Activated T-cell treated with anti-CD3 and anti-CD28 coated beads, Interleukin-2, amount 50 U/mL, for 4 hours (primary cell): ENCODE results near the gene LRRC31. TPM values are rescaled to one million over a fixed set of nuclear protein-coding genes. Genes with fewer than 3 reads are reported as not detected.

Experiments used
- ATAC-seq, 2 donors: fragments of 200-7000 bp; cut with Tn5 transposase; one replicate each; pipeline ENCODE4 v1.10.0; 2021
- DNase-seq: peaks from one replicate; pipeline ENCODE4 v3.0.0-alpha.2; 2020
- H3K27me3 Mint-ChIP-seq: one replicate; pipeline ENCODE4 v1.8.0; 2021; ENCODE audit warnings: low read depth, mixed read lengths
- H3K36me3 Mint-ChIP-seq: one replicate; pipeline ENCODE4 v1.8.0; 2022; ENCODE audit warnings: mixed read lengths; ENCODE audit not compliant: insufficient read depth
- H3K4me1 Mint-ChIP-seq: one replicate; pipeline ENCODE4 v1.8.0; 2021; ENCODE audit warnings: low read depth, mixed read lengths
- H3K4me3 Mint-ChIP-seq: one replicate; pipeline ENCODE4 v1.8.0; 2021; ENCODE audit warnings: mild to moderate bottlenecking, moderate library complexity, mixed read lengths
- H3K9me3 Mint-ChIP-seq: one replicate; pipeline ENCODE4 v1.8.0; 2021; ENCODE audit warnings: mixed read lengths
- total RNA-seq, 3 donors: library from RNA; stranded (reverse); gene quantifications; one replicate each; pipeline ENCODE4 v1.2.1, GENCODE V29; 2021

The LRRC31 gene
- total RNA-seq, 3 donors from 2014 or later: not detected

DNA sequence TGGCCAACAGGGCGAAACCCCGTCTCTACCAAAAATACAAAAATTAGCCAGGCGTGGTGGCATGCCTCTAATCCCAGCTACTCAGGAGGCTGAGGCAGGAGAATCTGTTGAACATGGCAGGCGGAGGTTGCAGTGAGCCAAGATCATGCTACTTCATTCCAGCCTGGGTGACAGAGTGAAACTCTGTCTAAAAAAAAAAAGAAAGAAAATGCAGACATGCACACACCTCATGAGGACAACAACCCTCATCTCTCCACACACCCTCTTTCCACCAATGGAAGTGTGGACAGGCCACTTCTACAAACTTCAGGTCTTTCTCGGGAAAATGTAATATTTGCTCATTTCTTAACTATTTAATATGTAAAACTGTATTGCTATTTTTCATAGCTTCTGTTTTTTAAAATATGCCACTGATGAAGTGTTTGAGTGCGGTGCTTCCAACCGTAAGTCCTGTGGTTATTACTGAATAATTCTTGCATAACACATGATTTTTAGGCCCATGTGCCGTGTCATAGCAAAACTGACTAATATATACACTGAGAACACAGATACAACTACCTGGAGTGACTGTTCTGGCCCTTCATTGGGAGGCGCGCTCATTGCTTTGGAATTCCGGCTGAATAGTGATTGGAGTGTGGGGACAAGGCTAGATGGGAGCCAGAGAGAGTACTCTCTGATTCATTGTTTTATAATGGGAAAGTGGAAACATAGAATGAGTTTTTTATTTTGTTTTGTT is 23.1 kb downstream of the LRRC31 start:
- ATAC-seq (no peak), DNase-seq (no peak)
- Mint-ChIP-seq H3K36me3 (no peaks in the 10 kb centered on the region), H3K27me3 (peaks cover 12% of the 10 kb centered on the region), H3K4me3 (no peak overlapping the region), H3K9me3 (no peaks in the 10 kb centered on the region), H3K4me1 (no peaks in the 10 kb centered on the region)

DNA sequence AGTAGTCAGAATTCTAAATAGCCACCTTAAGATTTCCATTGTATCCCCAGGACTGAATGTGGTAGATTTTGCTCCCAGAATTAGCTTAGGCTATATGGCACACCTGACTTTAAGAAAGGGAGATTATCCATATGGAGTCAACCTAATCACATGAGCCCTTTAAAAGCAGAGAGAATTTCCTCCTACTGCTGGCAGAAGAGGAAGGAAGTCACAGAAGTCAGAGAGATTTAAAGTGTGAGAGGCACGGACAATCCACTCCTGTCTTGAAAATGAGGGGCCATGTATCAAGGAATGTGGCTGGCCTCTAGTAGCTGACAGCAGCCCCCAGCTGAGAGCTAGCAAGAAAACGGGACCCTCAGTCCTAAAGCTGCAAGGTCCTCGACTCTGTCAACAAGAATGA is 26.8 kb downstream of the LRRC31 start:
- H3K4me1 Mint-ChIP-seq: no peaks in the 10 kb centered on the region
- H3K36me3 Mint-ChIP-seq: no peaks in the 10 kb centered on the region
- H3K9me3 Mint-ChIP-seq: no peaks in the 10 kb centered on the region
- H3K4me3 Mint-ChIP-seq: no peak overlapping the region
- DNase-seq (no peak), ATAC-seq (no peak)
- peaks cover 16% of the 10 kb centered on the region for H3K27me3 Mint-ChIP-seq

DNA sequence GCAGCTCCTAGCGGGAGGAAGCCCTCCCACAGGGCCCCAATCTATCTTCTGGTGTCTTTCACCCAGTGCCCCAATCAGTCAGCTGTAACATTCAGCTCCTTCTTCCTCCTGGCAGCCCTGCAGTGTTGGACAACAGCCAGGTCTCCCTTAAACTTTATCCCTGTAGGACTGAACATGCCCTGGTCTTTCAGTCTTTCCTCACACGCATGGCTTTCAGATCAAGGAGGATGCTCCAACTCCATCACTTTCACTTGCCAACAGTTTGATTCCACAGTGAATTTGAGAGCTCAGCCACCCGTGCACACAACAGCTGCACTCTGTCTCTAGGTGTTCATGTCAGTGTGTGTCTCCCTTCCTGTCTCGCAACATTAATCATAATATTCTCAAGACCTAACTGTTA is 28.6 kb downstream of the LRRC31 start:
- Mint-ChIP-seq H3K4me1 (no peaks in the 10 kb centered on the region), H3K36me3 (no peaks in the 10 kb centered on the region), H3K9me3 (no peaks in the 10 kb centered on the region), H3K4me3 (no peak overlapping the region), H3K27me3 (peaks cover 14% of the 10 kb centered on the region)
- DNase-seq (no peak), ATAC-seq (no peak)

DNA sequence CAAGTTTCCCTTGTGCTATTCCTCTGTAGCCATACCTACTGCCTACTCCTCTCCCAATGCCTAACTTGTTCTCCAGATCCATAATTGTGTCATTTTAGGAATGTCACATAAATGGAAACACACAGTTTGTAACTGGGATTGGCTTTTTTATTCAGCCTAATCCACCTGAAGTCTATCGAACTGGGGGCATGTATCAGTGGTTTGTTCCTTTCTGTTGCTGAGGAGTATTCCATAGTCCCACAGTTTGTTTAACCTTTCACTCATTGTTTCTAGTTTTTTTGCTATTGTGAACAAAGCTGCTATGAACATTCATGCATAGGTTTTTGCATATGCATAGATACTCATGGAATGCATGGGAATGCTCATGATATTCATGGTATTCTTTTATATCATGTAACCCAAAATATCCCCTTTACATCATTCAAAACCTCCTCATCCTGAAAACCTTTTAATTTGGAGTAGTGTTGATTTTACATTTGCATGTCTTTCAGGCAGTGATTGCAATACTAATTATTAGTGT is 31.2 kb downstream of the LRRC31 start:
- peaks cover 9% of the 10 kb centered on the region for H3K27me3 Mint-ChIP-seq
- no peaks in the 10 kb centered on the region for H3K4me1 Mint-ChIP-seq
- DNase-seq (no peak), ATAC-seq (no peak)
- H3K9me3 Mint-ChIP-seq: no peaks in the 10 kb centered on the region
- no peak overlapping the region for H3K4me3 Mint-ChIP-seq
- no peaks in the 10 kb centered on the region for H3K36me3 Mint-ChIP-seq

DNA sequence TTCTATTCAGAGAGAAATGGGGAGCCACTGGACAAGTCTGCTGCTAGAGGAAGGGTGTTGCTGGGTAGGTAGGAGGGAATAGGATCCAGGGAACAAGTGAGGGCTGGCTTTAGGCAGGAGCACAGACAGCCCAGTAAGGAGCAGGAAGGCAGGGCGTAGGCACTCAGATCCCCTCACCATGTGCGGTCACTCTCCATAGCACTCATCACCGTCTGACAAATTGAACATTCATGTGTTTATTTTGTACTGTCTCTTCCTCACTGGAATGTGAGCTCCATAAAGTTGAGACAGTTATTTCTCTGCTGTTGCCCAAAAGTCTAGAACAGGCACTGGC is 32.8 kb downstream of the LRRC31 start:
- Mint-ChIP-seq H3K9me3 (no peaks in the 10 kb centered on the region), H3K4me1 (no peaks in the 10 kb centered on the region), H3K36me3 (no peaks in the 10 kb centered on the region), H3K27me3 (peaks cover 9% of the 10 kb centered on the region), H3K4me3 (no peak overlapping the region)
- ATAC-seq (no peak), DNase-seq (no peak)

DNA sequence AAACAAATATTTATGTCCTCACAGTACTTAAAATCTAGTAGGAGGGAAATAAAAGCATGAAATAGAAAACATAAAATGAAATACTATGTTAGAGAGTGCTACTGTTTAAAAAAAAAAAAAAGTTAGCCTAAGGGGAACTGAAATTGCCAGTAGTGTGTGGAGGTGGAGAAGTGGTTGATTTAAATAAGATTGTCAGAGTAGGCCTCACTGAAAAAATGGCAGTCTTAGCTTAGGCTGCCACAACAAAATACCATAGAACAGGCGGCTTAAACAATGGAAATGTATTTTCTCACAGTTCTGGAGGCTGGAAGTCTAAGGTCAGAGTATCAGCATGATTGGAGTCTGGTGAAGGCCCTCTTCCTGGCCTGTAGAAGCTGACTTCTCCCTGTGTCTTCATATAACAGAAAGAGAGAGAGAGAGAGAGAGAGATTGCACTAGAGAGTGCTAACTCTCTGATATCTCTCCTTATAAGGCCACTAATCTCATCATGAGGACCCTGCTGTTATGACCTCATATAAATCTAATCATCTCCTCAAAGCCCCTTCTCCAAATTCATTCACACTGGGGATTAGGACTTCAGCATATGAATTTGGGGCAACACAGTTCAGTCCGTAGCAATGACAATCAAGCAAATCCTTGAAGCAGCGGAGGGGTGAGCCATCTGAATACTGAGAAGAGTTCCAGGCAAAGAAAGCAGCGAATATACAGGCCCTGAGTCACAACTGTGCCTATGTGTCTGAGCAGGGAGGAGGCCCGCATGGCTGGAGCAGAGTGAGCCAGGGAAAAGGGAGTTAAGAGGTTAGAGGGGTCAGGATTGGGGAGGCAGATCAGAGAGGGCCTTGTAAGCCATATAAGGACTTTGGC is 33.4 kb downstream of the LRRC31 start:
- no peak for DNase-seq
- H3K9me3 Mint-ChIP-seq: no peaks in the 10 kb centered on the region
- no peaks in the 10 kb centered on the region for H3K36me3 Mint-ChIP-seq
- H3K4me1 Mint-ChIP-seq: no peaks in the 10 kb centered on the region
- no peak overlapping the region for H3K4me3 Mint-ChIP-seq
- ATAC-seq: no peak
- H3K27me3 Mint-ChIP-seq: peaks cover 9% of the 10 kb centered on the region

DNA sequence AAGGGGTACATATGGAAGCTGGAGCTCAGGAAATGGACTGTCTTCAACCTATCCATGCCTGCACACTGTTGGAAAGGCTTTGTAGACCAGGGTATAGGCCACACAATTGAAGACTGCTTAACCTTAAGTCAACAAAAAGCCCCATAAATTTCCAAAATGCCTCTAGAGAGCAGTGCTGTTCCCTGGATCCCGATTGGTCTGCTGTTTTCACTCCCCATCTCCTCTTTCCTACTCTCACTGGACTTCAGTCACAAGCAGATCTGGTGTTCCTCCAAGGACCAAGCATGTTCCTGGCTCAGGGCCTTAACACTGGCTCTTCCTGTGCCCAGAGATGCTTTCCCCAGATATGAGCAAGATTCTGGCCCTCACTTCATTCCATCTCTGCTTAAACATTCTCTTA is 34.2 kb downstream of the LRRC31 start:
- Mint-ChIP-seq H3K4me1 (no peaks in the 10 kb centered on the region), H3K9me3 (no peaks in the 10 kb centered on the region), H3K36me3 (no peaks in the 10 kb centered on the region), H3K27me3 (peaks cover 8% of the 10 kb centered on the region), H3K4me3 (no peak overlapping the region)
- DNase-seq (no peak), ATAC-seq (no peak)

DNA sequence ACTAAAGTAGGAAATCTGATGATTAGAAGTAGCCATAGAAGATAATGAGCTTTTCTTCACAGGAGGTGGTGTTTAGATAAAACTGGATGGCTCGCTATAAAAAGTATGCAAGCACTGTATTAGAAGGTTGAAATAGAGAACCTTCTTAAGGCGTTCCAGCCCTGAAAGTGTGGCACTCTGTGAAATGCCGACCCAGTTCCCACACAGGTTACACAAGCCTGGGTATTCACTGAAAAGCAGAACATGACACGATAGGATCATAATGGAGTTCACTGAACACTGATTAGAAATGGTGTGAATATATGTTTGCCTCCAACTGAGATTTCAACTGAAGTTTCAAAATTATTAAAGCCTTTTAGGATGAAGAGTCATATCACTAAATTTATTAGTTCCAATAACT is 42.0 kb downstream of the LRRC31 start:
- Mint-ChIP-seq H3K36me3 (no peaks in the 10 kb centered on the region), H3K27me3 (peaks cover 3% of the 10 kb centered on the region), H3K4me1 (no peaks in the 10 kb centered on the region), H3K9me3 (no peaks in the 10 kb centered on the region), H3K4me3 (no peak overlapping the region)
- ATAC-seq (no peak), DNase-seq (no peak)

DNA sequence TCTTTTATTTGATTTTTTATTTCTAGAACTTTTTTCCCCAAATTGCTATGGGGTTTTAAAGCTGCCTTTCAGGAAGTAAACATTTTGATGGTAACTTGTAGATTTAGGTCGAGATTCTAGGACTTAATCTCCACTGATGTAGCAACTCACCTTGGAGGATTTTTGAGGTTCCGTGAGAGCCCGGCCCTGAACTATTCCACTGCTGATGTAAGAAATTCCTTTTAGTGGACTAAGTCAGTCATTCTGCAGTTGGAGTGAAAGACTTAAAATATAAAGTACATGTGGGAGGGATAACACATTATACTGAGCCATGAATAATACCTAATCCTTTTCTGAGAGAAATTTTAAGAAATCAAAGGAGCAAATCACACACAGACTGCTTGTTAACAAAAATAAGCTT is 44.4 kb downstream of the LRRC31 start:
- H3K27me3 Mint-ChIP-seq: peaks cover 17% of the 10 kb centered on the region
- H3K36me3 Mint-ChIP-seq: no peaks in the 10 kb centered on the region
- no peaks in the 10 kb centered on the region for H3K4me1 Mint-ChIP-seq
- ATAC-seq (no peak), DNase-seq (no peak)
- H3K4me3 Mint-ChIP-seq: no peak overlapping the region
- H3K9me3 Mint-ChIP-seq: no peaks in the 10 kb centered on the region

DNA sequence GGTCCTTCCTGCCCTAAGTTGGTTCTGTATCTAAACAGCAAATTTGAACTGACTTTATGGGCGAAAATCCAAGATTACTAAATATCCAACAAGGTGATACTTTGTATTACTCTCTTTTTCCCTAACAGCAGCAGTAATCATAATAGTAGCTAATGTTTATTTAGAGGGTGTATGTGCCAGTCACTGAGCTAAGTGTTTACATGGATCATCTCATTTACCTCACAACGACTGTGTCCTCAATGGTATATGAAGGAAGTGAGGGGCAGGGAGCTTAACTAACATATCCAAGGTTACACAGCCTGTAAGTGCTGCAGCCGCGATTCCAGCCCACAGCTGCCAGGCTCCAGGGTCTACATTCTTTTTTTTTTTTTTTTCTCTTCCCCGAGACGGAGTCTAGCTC is 46.8 kb downstream of the LRRC31 start:
- DNase-seq (no peak), ATAC-seq (no peak)
- no peaks in the 10 kb centered on the region for H3K9me3 Mint-ChIP-seq
- no peaks in the 10 kb centered on the region for H3K36me3 Mint-ChIP-seq
- H3K4me1 Mint-ChIP-seq: no peaks in the 10 kb centered on the region
- peaks cover 28% of the 10 kb centered on the region for H3K27me3 Mint-ChIP-seq
- H3K4me3 Mint-ChIP-seq: no peak overlapping the region

DNA sequence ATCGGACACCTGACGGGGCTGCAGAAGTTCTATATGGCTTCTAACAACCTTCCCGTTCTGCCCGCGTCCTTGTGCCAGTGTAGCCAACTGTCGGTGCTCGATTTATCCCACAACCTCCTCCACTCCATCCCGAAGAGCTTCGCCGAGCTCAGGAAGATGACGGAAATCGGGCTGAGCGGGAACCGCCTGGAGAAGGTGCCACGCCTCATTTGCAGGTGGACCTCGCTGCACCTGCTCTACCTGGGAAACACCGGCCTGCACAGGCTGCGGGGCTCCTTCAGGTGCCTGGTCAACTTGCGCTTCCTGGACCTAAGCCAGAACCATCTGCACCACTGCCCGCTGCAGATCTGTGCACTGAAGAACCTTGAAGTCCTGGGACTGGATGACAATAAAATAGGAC is 47.2 kb downstream of the LRRC31 start:
- H3K36me3 Mint-ChIP-seq: no peaks in the 10 kb centered on the region
- H3K4me3 Mint-ChIP-seq: no peak overlapping the region
- no peaks in the 10 kb centered on the region for H3K9me3 Mint-ChIP-seq
- peaks cover 32% of the 10 kb centered on the region for H3K27me3 Mint-ChIP-seq
- ATAC-seq (no peak), DNase-seq (no peak)
- H3K4me1 Mint-ChIP-seq: no peaks in the 10 kb centered on the region

DNA sequence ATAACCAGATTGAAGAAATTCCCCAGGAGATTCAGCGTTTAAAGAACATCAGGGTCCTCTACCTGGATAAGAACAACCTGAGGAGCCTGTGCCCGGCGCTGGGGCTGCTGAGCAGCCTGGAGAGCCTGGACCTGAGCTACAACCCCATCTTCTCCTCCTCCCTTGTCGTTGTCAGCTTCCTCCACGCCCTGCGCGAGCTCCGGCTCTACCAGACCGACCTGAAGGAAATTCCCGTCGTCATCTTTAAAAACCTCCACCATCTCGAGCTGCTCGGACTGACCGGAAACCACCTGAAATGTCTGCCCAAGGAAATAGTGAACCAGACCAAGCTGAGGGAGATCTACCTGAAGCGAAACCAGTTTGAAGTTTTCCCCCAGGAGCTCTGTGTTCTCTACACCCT is 47.6 kb downstream of the LRRC31 start:
- no peaks in the 10 kb centered on the region for H3K36me3 Mint-ChIP-seq
- peaks cover 33% of the 10 kb centered on the region for H3K27me3 Mint-ChIP-seq
- no peak overlapping the region for H3K4me3 Mint-ChIP-seq
- DNase-seq: no peak
- no peaks in the 10 kb centered on the region for H3K9me3 Mint-ChIP-seq
- no peak for ATAC-seq
- H3K4me1 Mint-ChIP-seq: no peaks in the 10 kb centered on the region

DNA sequence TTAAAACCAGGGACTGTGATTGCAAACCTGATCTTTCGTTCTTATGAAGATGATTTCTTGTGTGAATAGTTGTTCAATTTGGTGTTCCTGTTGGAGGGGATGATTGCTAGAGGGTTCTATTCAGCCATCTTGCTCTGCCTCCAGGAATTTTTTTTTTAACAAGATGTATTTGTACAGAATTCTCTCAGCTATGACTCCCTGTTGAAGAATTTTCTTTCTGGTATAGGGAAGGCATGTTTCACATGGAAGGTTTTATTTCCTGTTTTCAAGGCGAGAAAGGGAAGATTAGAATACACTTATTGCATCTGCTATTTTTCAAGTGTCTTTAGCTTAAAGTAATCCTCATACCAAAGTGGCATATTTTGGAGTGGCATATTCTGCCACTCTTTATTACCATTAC is 51.4 kb downstream of the LRRC31 start:
- Mint-ChIP-seq H3K4me3 (no peak overlapping the region), H3K4me1 (peaks cover 10% of the 10 kb centered on the region), H3K9me3 (peaks cover 13% of the 10 kb centered on the region), H3K36me3 (no peaks in the 10 kb centered on the region), H3K27me3 (peaks cover 34% of the 10 kb centered on the region)
- ATAC-seq: no peak
- DNase-seq: no peak

DNA sequence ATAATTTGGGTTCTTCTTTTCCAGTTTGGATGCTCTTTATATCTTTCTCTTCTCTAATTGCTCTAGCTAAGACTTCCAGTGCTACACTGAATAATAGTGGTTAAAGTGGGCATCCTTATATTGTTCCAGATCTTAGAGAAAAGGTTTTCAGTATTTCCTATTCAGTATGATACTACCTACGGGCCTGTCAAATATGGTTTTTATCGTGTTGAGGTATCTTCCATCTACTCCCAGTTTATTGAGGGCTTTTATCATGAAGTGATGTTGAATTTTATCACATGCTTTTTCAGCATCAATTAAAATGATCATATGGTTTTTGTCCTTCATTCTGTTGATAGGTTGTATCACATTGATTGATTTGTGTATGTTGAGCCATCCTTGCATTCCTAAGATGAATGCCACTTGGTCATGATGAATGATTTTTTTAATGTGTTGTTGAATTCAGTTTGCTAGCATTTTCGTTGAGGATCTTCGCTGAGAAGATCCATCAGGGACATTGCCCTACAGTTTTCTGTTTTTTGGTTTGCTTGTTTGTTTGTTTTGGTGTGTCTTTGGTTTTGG is 54.1 kb downstream of the LRRC31 start:
- DNase-seq (no peak), ATAC-seq (no peak)
- peaks cover 23% of the 10 kb centered on the region for H3K4me1 Mint-ChIP-seq

More for the DNA sequence above, 54.1 kb downstream of the LRRC31 start:
- H3K27me3 Mint-ChIP-seq: peaks cover 24% of the 10 kb centered on the region
- no peaks in the 10 kb centered on the region for H3K36me3 Mint-ChIP-seq
- peaks cover 13% of the 10 kb centered on the region for H3K9me3 Mint-ChIP-seq
- H3K4me3 Mint-ChIP-seq: no peak overlapping the region
